Transverse colon (tissue), 4 donors: ENCODE measurements around the gene MOCS2. TPM values are rescaled to one million over a fixed set of nuclear protein-coding genes. Genes with fewer than 3 reads are reported as not detected.

Experiments
- DNase-seq: peaks from one replicate; pipeline ENCODE4 v3.0.0-alpha.2; 2019
- H3K27ac ChIP-seq, 4 donors: fragments of 200-600 bp; sonication (generic); 2 replicates each; pipeline ENCODE4 v1.5.1; 2016 to 2018; ENCODE audit warnings: inconsistent platforms in 4 of 4
- H3K27me3 ChIP-seq: fragments of 200-600 bp; sonication (generic); 2 replicates; pipeline ENCODE4 v1.5.1; 2017; ENCODE audit warnings: inconsistent platforms
- H3K36me3 ChIP-seq, 4 donors: fragments of 200-600 bp; sonication (generic); 2 replicates each; pipeline ENCODE4 v1.5.1; 2017 to 2019; ENCODE audit warnings: inconsistent platforms in 4 of 4
- H3K4me1 ChIP-seq, 4 donors: fragments of 200-600 bp; sonication (generic); 2 replicates each; pipeline ENCODE4 v1.5.1; 2017 to 2020; ENCODE audit warnings: inconsistent platforms in 4 of 4
- H3K4me3 ChIP-seq, 4 donors: fragments of 200-600 bp; sonication (generic); 1 replicate in 1 of 4; 2 replicates in 3 of 4; pipeline versions ENCODE4 v1.5.1 to v1.6.1; 2017 to 2019; ENCODE audit warnings: inconsistent platforms in 4 of 4
- H3K9me3 ChIP-seq, 2 donors: fragments of 200-600 bp; sonication (generic); 2 replicates each; pipeline ENCODE4 v1.5.1; 2017 to 2019; ENCODE audit warnings: inconsistent platforms in 2 of 2
- CTCF ChIP-seq, 5 experiments: fragments of 200-600 bp in 3 of 5; fragments of 450-650 bp in 2 of 5; sonication (generic) in 3 of 5; IDR thresholded peaks; 1 replicate in 2 of 5; 2 replicates in 3 of 5; pipeline ENCODE4 v1.5.1; 2016 to 2017; ENCODE audit warnings: antibody characterized with exemption in 5 of 5, inconsistent platforms in 3 of 5, mild to moderate bottlenecking in 2 of 5, moderate library complexity in 1 of 5
- EP300 ChIP-seq: sonication (generic); formaldehyde crosslinking; IDR thresholded peaks from one replicate; pipeline ENCODE4 v1.6.1; 2017; ENCODE audit warnings: antibody characterized with exemption, low read depth
- POLR2A ChIP-seq: fragments of 450-650 bp; IDR thresholded peaks from one replicate; pipeline ENCODE4 v1.6.1; 2016; ENCODE audit warnings: antibody characterized with exemption, mild to moderate bottlenecking, moderate library complexity
- POLR2AphosphoS5 ChIP-seq, 3 donors: sonication (generic); formaldehyde crosslinking; IDR thresholded peaks; one replicate each; pipeline ENCODE4 v1.6.1; 2016; ENCODE audit warnings: antibody characterized with exemption in 3 of 3
- WGBS, 2 donors: methylation state at CpG; one replicate each; pipeline ENCODE4 v1.1.5; 2018; ENCODE audit warnings: low coverage in 1 of 2; 5-methylcytosine and 5-hydroxymethylcytosine counted together
- in situ Hi-C, 4 donors: fragments of 200-750 bp; cut with MboI; loops; one replicate each; pipeline versions ENCODE4 v1.15.0 to v1.15.1; 2017; ENCODE audit warnings: low sequenced_read_pairs in 3 of 4, low pct_ligation_motif_present in 1 of 4, low pct_unique_long_range_greater_than_20kb in 1 of 4
- intact Hi-C: fragments of 100-400 bp; cut with DNase I; formaldehyde crosslinking; loops from one replicate; pipeline ENCODE4 v1.15.1; 2023; ENCODE audit warnings: low total_unique reads
- total RNA-seq, 4 donors: library from RNA; depleted of rRNA; stranded (reverse); fragments of >200 nt; gene quantifications; one replicate each; pipeline ENCODE4 v1.1.0, GENCODE V29; 2016

MOCS2 gene
- total RNA-seq, 4 donors from 2014 or later, result 7.0 to 36.8 (median 23.5) TPM

- Histone ChIP-seq H3K4me1 (no peaks in the 10 kb centered on the region), H3K27ac (no peak overlapping the region), H3K4me3 (no peak overlapping the region), H3K36me3 (peaks cover 0 to 5% (median 2%) of the 10 kb centered on the region in 4 donors), H3K27me3 (no peaks in the 10 kb centered on the region), H3K9me3 (no peaks in the 10 kb centered on the region)
- WGBS, 2 donors, result 81 to 84% methylated on average over 5 of the region's 5 CpGs
- TF ChIP-seq POLR2AphosphoS5 (IDR thresholded peaks at IDR 0.05), result no peak
- no peak for TF ChIP-seq EP300
- TF ChIP-seq POLR2A, result no peak
- no peak for TF ChIP-seq CTCF (IDR thresholded peaks at IDR 0.05)
- in situ Hi-C loops, result no loop called here
- DNase-seq, result no peak
- intact Hi-C loops, result no loop called here
Observed at GRCh38 chr5:53055365-53055764, 54.2 kb downstream of the MOCS2 start.

- no peaks in the 10 kb centered on the region for H3K9me3 ChIP-seq
- in situ Hi-C loops (no loop called here), intact Hi-C loops (no loop called here)
- TF ChIP-seq EP300 (no peak), POLR2A (no peak), POLR2AphosphoS5 (IDR thresholded peaks at IDR 0.05) (no peak), CTCF (IDR thresholded peaks at IDR 0.05) (no peak)
- H3K4me3 ChIP-seq, result no peak overlapping the region
- no peaks in the 10 kb centered on the region for H3K27me3 ChIP-seq
- H3K27ac ChIP-seq, result no peak overlapping the region
- DNase-seq, result no peak
- WGBS, 2 donors, result 70 to 83% methylated on average over 3 to 4 of the region's 4 CpGs
- H3K36me3 ChIP-seq, result peaks cover 0 to 5% (median 2%) of the 10 kb centered on the region in 4 donors
- H3K4me1 ChIP-seq, result no peaks in the 10 kb centered on the region
Observed at GRCh38 chr5:53053364-53053763, 56.2 kb downstream of the MOCS2 start.

GRCh38 chr5:53052499-53052898, 57.1 kb downstream of the MOCS2 start:
- intact Hi-C loops, result no loop called here
- in situ Hi-C loops, result no loop called here
- no peak for TF ChIP-seq POLR2AphosphoS5 (IDR thresholded peaks at IDR 0.05)
- no peak overlapping the region for H3K4me3 ChIP-seq
- peaks cover 0 to 5% (median 2%) of the 10 kb centered on the region in 4 donors for H3K36me3 ChIP-seq
- no peak overlapping the region for H3K27ac ChIP-seq
- no peaks in the 10 kb centered on the region for H3K27me3 ChIP-seq
- H3K9me3 ChIP-seq, result no peaks in the 10 kb centered on the region
- no peak for DNase-seq
- H3K4me1 ChIP-seq, result no peaks in the 10 kb centered on the region
- 81% methylated on average over 2 of the region's 2 CpGs for WGBS, 2 donors

GRCh38 chr5:53048248-53048647, 61.3 kb downstream of the MOCS2 start:
- Histone ChIP-seq H3K9me3 (no peaks in the 10 kb centered on the region), H3K27ac (no peak overlapping the region), H3K4me1 (no peaks in the 10 kb centered on the region), H3K27me3 (no peaks in the 10 kb centered on the region), H3K36me3 (peaks cover 0 to 5% (median 2%) of the 10 kb centered on the region in 4 donors), H3K4me3 (no peak overlapping the region)
- WGBS, 2 donors, result 79 to 90% methylated on average over 2 of the region's 2 CpGs
- in situ Hi-C loops (no loop called here), intact Hi-C loops (no loop called here)
- TF ChIP-seq POLR2A, result no peak
- no peak for TF ChIP-seq CTCF (IDR thresholded peaks at IDR 0.05)
- no peak for TF ChIP-seq POLR2AphosphoS5 (IDR thresholded peaks at IDR 0.05)
- TF ChIP-seq EP300, result no peak
- no peak for DNase-seq

Other genes with a start within 250 kb of the MOCS2 start
- gene ITGA2, start 120.4 kb downstream of the MOCS2 start, total RNA-seq, result 10 to 100 TPM in 1 of 4 donors, 1 to 10 TPM in 3; 1.5 to 10.1 (median 8.7) TPM